H1 (cell line): ENCODE results near the gene NRXN2. TPM values are rescaled to one million over a fixed set of nuclear protein-coding genes. Genes with fewer than 3 reads are reported as not detected.

Experiments used
- CTCF ChIA-PET: fragments of 300-600 bp; sonication (Branson Sonifier 250); formaldehyde crosslinking; loops from one replicate; lab custom pipeline; 2021; ENCODE audit not compliant: partially characterized antibody; lab: Charles Lee
- POLR2A ChIA-PET: fragments of 300-600 bp; sonication (Branson Sonifier 250); formaldehyde crosslinking; loops from one replicate; lab custom pipeline; 2021; ENCODE audit warnings: inconsistent platforms; ENCODE audit not compliant: partially characterized antibody; lab: Charles Lee
- DNase-seq, 2 experiments: peaks; one replicate each; pipeline versions ENCODE4 v3.0.0 to v3.0.0-alpha.2; 2010 to 2022; ENCODE audit warnings: low spot score in 2 of 2, low read depth in 1 of 2, mixed read lengths in 1 of 2
- FAIRE-seq: peaks from 2 replicates; lab custom pipeline; 2011; peaks lifted over from hg19 to GRCh38; lab: Jason Lieb, UNC
- H2AFZ ChIP-seq: 2 replicates; pipeline ENCODE4 v1.8.1; 2012; ENCODE audit warnings: low read length, inconsistent platforms
- H2AK5ac ChIP-seq: 2 replicates; pipeline ENCODE4 v1.6.1; 2013; ENCODE audit warnings: low read depth, low read length
- H2BK120ac ChIP-seq: replicated peaks from 2 replicates; pipeline ENCODE3; 2013; ENCODE audit warnings: low read depth, low read length, inconsistent platforms
- H2BK12ac ChIP-seq: 2 replicates; pipeline ENCODE4 v1.6.1; 2013; ENCODE audit warnings: low read depth, low read length
- H2BK15ac ChIP-seq: 2 replicates; pipeline ENCODE4 v1.6.1; 2013; ENCODE audit warnings: low read length
- H2BK20ac ChIP-seq: 2 replicates; pipeline ENCODE4 v1.6.1; 2013; ENCODE audit warnings: low read length
- H2BK5ac ChIP-seq: 2 replicates; pipeline ENCODE4 v1.6.1; 2013; ENCODE audit warnings: low read depth, low read length
- H3K14ac ChIP-seq: 2 replicates; pipeline ENCODE4 v1.6.1; 2013; ENCODE audit warnings: inconsistent platforms; ENCODE audit not compliant: insufficient read length
- H3K18ac ChIP-seq: 2 replicates; pipeline ENCODE4 v1.6.1; 2013; ENCODE audit warnings: low read length; ENCODE audit errors: extremely low read depth
- H3K23ac ChIP-seq: 2 replicates; pipeline ENCODE4 v1.6.1; 2013; ENCODE audit warnings: inconsistent platforms; ENCODE audit not compliant: insufficient read length
- H3K23me2 ChIP-seq: 2 replicates; pipeline ENCODE4 v1.6.1; 2013; ENCODE audit warnings: low read depth, low read length
- H3K27ac ChIP-seq: 2 replicates; pipeline ENCODE4 v1.6.1; 2011; ENCODE audit warnings: low read depth, low read length, inconsistent platforms
- H3K27me3 ChIP-seq, 4 experiments: replicated peaks in 1 of 4; 1 replicate in 1 of 4; 2 replicates in 3 of 4; pipeline versions ENCODE4 v1.6.1 to v1.8.1; 2011 to 2013; ENCODE audit warnings: low read length in 3 of 4, mild to moderate bottlenecking in 3 of 4, inconsistent platforms in 2 of 4, mixed read lengths in 2 of 4, moderate library complexity in 1 of 4; ENCODE audit not compliant: control insufficient read depth in 3 of 4, insufficient read depth in 3 of 4; ENCODE audit errors: extremely low read depth in 1 of 4
- H3K36me3 ChIP-seq, 4 experiments: 2 replicates each; pipeline versions ENCODE4 v1.6.1 to v1.8.1; 2011 to 2013; ENCODE audit warnings: mild to moderate bottlenecking in 4 of 4, low read length in 3 of 4, moderate library complexity in 2 of 4, control low read depth in 1 of 4, inconsistent platforms in 1 of 4; ENCODE audit not compliant: insufficient read depth in 4 of 4, control insufficient read depth in 2 of 4
- H3K4ac ChIP-seq: replicated peaks from 2 replicates; pipeline ENCODE3; 2013; ENCODE audit warnings: low read length, low read depth, mixed read lengths, inconsistent platforms; ENCODE audit not compliant: insufficient read length
- H3K4me1 ChIP-seq, 4 experiments: replicated peaks in 1 of 4; 1 replicate in 1 of 4; 2 replicates in 3 of 4; pipeline versions ENCODE4 v1.6.1 to v1.8.1; 2011 to 2013; ENCODE audit warnings: low read length in 3 of 4, inconsistent platforms in 2 of 4, mixed read lengths in 1 of 4; ENCODE audit not compliant: insufficient read depth in 4 of 4, control insufficient read depth in 3 of 4
- H3K4me2 ChIP-seq, 2 experiments: 2 replicates each; pipeline versions ENCODE4 v1.6.1 to v1.8.1; 2011 to 2013; ENCODE audit warnings: low read depth in 2 of 2, low read length in 2 of 2, control low read depth in 1 of 2, inconsistent platforms in 1 of 2, mild to moderate bottlenecking in 1 of 2; ENCODE audit not compliant: insufficient read depth in 1 of 2
- H3K4me3 ChIP-seq, 4 experiments: fragments of 200-600, 300-600 bp in 1 of 4; sonication (generic), shearing (Covaris generic), sonication (Bioruptor Twin) in 1 of 4; 2 replicates each; pipeline versions ENCODE4 v1.5.1 to v1.8.1; 2011 to 2016; ENCODE audit warnings: low read length in 4 of 4, low read depth in 3 of 4, control low read depth in 2 of 4, inconsistent platforms in 2 of 4, mild to moderate bottlenecking in 2 of 4, mixed read lengths in 1 of 4, moderate library complexity in 1 of 4; ENCODE audit not compliant: insufficient read depth in 2 of 4; ENCODE audit errors: extremely low read depth in 1 of 4
- H3K56ac ChIP-seq: replicated peaks from 2 replicates; pipeline ENCODE3; 2013; ENCODE audit warnings: low read depth, mild to moderate bottlenecking, mixed read lengths, low read length, inconsistent platforms; ENCODE audit not compliant: insufficient read length
- H3K79me1 ChIP-seq: 2 replicates; pipeline ENCODE4 v1.6.1; 2013; ENCODE audit warnings: low read depth, low read length, control low read depth
- H3K79me2 ChIP-seq, 2 experiments: 2 replicates each; pipeline versions ENCODE4 v1.6.1 to v1.8.1; 2012 to 2013; ENCODE audit warnings: low read length in 2 of 2, mild to moderate bottlenecking in 2 of 2, inconsistent platforms in 1 of 2; ENCODE audit not compliant: insufficient read depth in 2 of 2, control insufficient read depth in 1 of 2
- H3K9ac ChIP-seq, 4 experiments: replicated peaks in 1 of 4; 1 replicate in 1 of 4; 2 replicates in 3 of 4; pipeline versions ENCODE4 v1.6.1 to v1.8.1; 2011 to 2013; ENCODE audit warnings: low read depth in 3 of 4, low read length in 3 of 4, control low read depth in 2 of 4, mild to moderate bottlenecking in 2 of 4, moderate library complexity in 2 of 4, inconsistent platforms in 1 of 4; ENCODE audit errors: extremely low read depth in 1 of 4
- H3K9me3 ChIP-seq, 2 experiments: 2 replicates each; pipeline versions ENCODE4 v1.6.1 to v1.8.1; 2012 to 2013; ENCODE audit warnings: mild to moderate bottlenecking in 2 of 2, moderate library complexity in 2 of 2, control low read depth in 1 of 2, inconsistent platforms in 1 of 2, low read depth in 1 of 2, low read length in 1 of 2, mixed read lengths in 1 of 2; ENCODE audit not compliant: insufficient read depth in 2 of 2
- H4K20me1 ChIP-seq, 2 experiments: replicated peaks in 1 of 2; 2 replicates each; pipeline versions ENCODE3 to v1.8.1; 2011 to 2013; ENCODE audit warnings: inconsistent platforms in 2 of 2, low read length in 2 of 2, mild to moderate bottlenecking in 1 of 2; ENCODE audit not compliant: insufficient read depth in 2 of 2, control insufficient read depth in 1 of 2
- H4K5ac ChIP-seq: 2 replicates; pipeline ENCODE4 v1.6.1; 2013; ENCODE audit warnings: low read length, low read depth, mixed read lengths, inconsistent platforms; ENCODE audit not compliant: insufficient read length
- H4K8ac ChIP-seq: 2 replicates; pipeline ENCODE4 v1.8.0; 2013; ENCODE audit warnings: mild to moderate bottlenecking, moderate library complexity, low read length, inconsistent platforms; ENCODE audit not compliant: insufficient read depth; ENCODE audit errors: extremely low read depth
- H4K91ac ChIP-seq: replicated peaks from 2 replicates; pipeline ENCODE3; 2013; ENCODE audit warnings: low read length, mixed read lengths, inconsistent platforms; ENCODE audit not compliant: insufficient read length
- CBX8 ChIP-seq: fragments of 300-800, 300-1000 bp; sonication (generic); IDR thresholded peaks from 2 replicates; pipeline ENCODE4 v1.7.1; 2016; ENCODE audit warnings: low read depth, low read length, borderline replicate concordance
- CHD2 ChIP-seq: IDR thresholded peaks from 2 replicates; pipeline ENCODE4 v1.6.1; 2012; ENCODE audit warnings: low read length, improper control_type of control experiment
- CREB1 ChIP-seq: IDR thresholded peaks from 2 replicates; pipeline ENCODE4 v1.6.1; 2012; ENCODE audit warnings: inconsistent platforms
- CTCF ChIP-seq, 3 experiments: IDR thresholded peaks; 1 replicate in 2 of 3; 2 replicates in 1 of 3; pipeline versions ENCODE4 v1.5.1 to v1.6.1; 2011; ENCODE audit warnings: low read length in 3 of 3, mild to moderate bottlenecking in 3 of 3, inconsistent platforms in 2 of 3, low read depth in 1 of 3, moderate library complexity in 1 of 3; ENCODE audit not compliant: insufficient read depth in 1 of 3; ENCODE audit errors: control extremely low read depth in 1 of 3
- EGR1 ChIP-seq: IDR thresholded peaks from 2 replicates; pipeline ENCODE4 v1.6.1; 2011; ENCODE audit warnings: low read depth, low read length, borderline replicate concordance
- JUN ChIP-seq: IDR thresholded peaks from 2 replicates; pipeline ENCODE4 v1.6.1; 2011; ENCODE audit warnings: low read depth, mild to moderate bottlenecking, improper control_type of control experiment, low read length
- JUND ChIP-seq: IDR thresholded peaks from 2 replicates; pipeline ENCODE4 v1.6.1; 2011; ENCODE audit warnings: mild to moderate bottlenecking, improper control_type of control experiment, low read length
- RFX5 ChIP-seq: IDR thresholded peaks from 2 replicates; pipeline ENCODE4 v1.6.1; 2011; ENCODE audit warnings: low read depth, low read length, improper control_type of control experiment, borderline replicate concordance
- SAP30 ChIP-seq: fragments of 300-600 bp; sonication (generic); IDR thresholded peaks from 2 replicates; pipeline ENCODE4 v1.7.1; 2012; ENCODE audit warnings: low read length, moderate library complexity, mild to moderate bottlenecking, inconsistent platforms; ENCODE audit not compliant: insufficient read depth, insufficient replicate concordance
- SP1 ChIP-seq: IDR thresholded peaks from 2 replicates; pipeline ENCODE4 v1.6.1; 2011; ENCODE audit warnings: low read depth, low read length
- TAF1 ChIP-seq: IDR thresholded peaks from 2 replicates; pipeline ENCODE4 v1.6.1; 2011; ENCODE audit warnings: mild to moderate bottlenecking, low read depth, low read length
- TAF7 ChIP-seq: optimal IDR thresholded peaks from 2 replicates; pipeline ENCODE3; 2011; ENCODE audit warnings: low read depth, mild to moderate bottlenecking, inconsistent platforms, low read length, moderate library complexity, borderline replicate concordance
- TBP ChIP-seq: IDR thresholded peaks from 2 replicates; pipeline ENCODE4 v1.6.1; 2011; ENCODE audit warnings: low read depth, low read length, improper control_type of control experiment
- WGBS, 2 experiments: shearing (Covaris generic) in 1 of 2; methylation state at CpG; one replicate each; pipeline versions ENCODE4 v1.1.6 to v1.1.7; 2013 to 2015; ENCODE audit warnings: low lambda C conversion rate in 2 of 2, mixed read lengths in 2 of 2, inconsistent platforms in 1 of 2, low coverage in 1 of 2, missing lambda C conversion rate in 1 of 2; ENCODE audit not compliant: insufficient replicate concordance in 2 of 2, insufficient coverage in 1 of 2, insufficient read length in 1 of 2; ENCODE audit errors: extremely low coverage in 1 of 2, missing lambda C conversion rate in 1 of 2; 5-methylcytosine and 5-hydroxymethylcytosine counted together
- polyA plus RNA-seq, 7 experiments: library from polyadenylated mRNA; depleted of rRNA in 3 of 7; stranded (reverse) in 5 of 7; unstranded in 2 of 7; fragments of >200 nt in 5 of 7; fragments of 200-250 nt in 2 of 7; gene quantifications; 1 replicate in 5 of 7; 2 replicates in 1 of 7; 4 replicates in 1 of 7; pipeline versions ENCODE4 v1.2.1 to v1.2.3, GENCODE V29; 2011 to 2013; ENCODE audit warnings: missing spikeins in 2 of 7, mixed read lengths in 2 of 7
- total RNA-seq: library from RNA; stranded (reverse); fragmentation: NEBNext Ultra II Directional; extraction: Animal tissue kit (Norgen Biotek cat#: 25700); gene quantifications from 2 replicates; pipeline ENCODE4 v1.2.1, GENCODE V29; 2021

The NRXN2 gene
- total and polyA plus RNA-seq, 2 of the 8 experiments (the other 6 are each of a cell fraction or from before 2014, with no cell fraction given), result 1.3 to 11.5 TPM

GRCh38 chr11:64610596-64610995 is 112.4 kb downstream of the NRXN2 start:
- no peak overlapping the region for H2BK15ac ChIP-seq
- no peak overlapping the region for H4K8ac ChIP-seq
- FAIRE-seq, result no peak
- no peak overlapping the region for H4K5ac ChIP-seq
- H3K4ac ChIP-seq, result no peak overlapping the region
- ChIA-PET POLR2A (interaction anchor here (1.0 to 1.7 kb wide), 2 partner anchors 11 to 45 kb away, joined by 3 read pairs; no protein-coding TSS in a partner anchor), CTCF (interaction anchor here (1.1 to 2.6 kb wide), 8 partner anchors 34 to 161 kb away, joined by 3 to 11 read pairs (median 6); no protein-coding TSS in a partner anchor)
- H3K9me3 ChIP-seq, result no peaks in the 10 kb centered on the region
- no peaks in the 10 kb centered on the region for H3K79me1 ChIP-seq
- H3K36me3 ChIP-seq, result no peaks in the 10 kb centered on the region
- no peak overlapping the region for H2BK120ac ChIP-seq
- no peak overlapping the region for H3K4me3 ChIP-seq
- H3K9ac ChIP-seq, result no peak overlapping the region
- H3K23ac ChIP-seq, result no peak overlapping the region
- H2AFZ ChIP-seq, result no peak overlapping the region
- H3K18ac ChIP-seq, result no peak overlapping the region
- WGBS, 2 experiments, result 93% methylated on average over 3 of the region's 3 CpGs; no CpG with 5 or more reads in 1 of the 2 experiments
- H3K56ac ChIP-seq, result no peak overlapping the region
- H2BK12ac ChIP-seq, result no peak overlapping the region
- no peak overlapping the region for H3K27ac ChIP-seq
- no peak overlapping the region for H2AK5ac ChIP-seq
- H3K4me1 ChIP-seq, result peaks cover 0 to 6% (median 0%) of the 10 kb centered on the region in 4 experiments; a peak in 3 of 7 replicates
- H3K79me2 ChIP-seq, result no peaks in the 10 kb centered on the region
- no peak overlapping the region for H3K14ac ChIP-seq
- no peaks in the 10 kb centered on the region; a peak in 2 of 7 replicates for H3K27me3 ChIP-seq
- H4K91ac ChIP-seq, result no peak overlapping the region
- H2BK20ac ChIP-seq, result no peak overlapping the region
- DNase-seq, result no peak
- no peak overlapping the region for H2BK5ac ChIP-seq
- no peak overlapping the region for H3K4me2 ChIP-seq
- H3K23me2 ChIP-seq, result no peaks in the 10 kb centered on the region
- peaks cover 0 to 3% of the 10 kb centered on the region in 2 experiments for H4K20me1 ChIP-seq
- TF ChIP-seq TAF7 (no peak), SAP30 (no peak), CREB1 (no peak), CBX8 (no peak), EGR1 (no peak), TBP (no peak), RFX5 (no peak), JUN (no peak), CHD2 (no peak), TAF1 (no peak), JUND (no peak), SP1 (no peak), CTCF (IDR thresholded peaks at IDR 0.05; ENCODE audit: control extremely low read depth in 1 of 3, insufficient read depth in 1 of 3, low read depth in 1 of 3, low read length in 3 of 3) (no peak)
